ENCODE results near the gene SUN3. TPM values are rescaled to one million over a fixed set of nuclear protein-coding genes. Genes with fewer than 3 reads are reported as not detected.

Gene SUN3
- total and polyA plus RNA-seq, 2 of the 13 experiments (the other 11 are each of a cell fraction or from before 2014, with no cell fraction given), result not detected

DNA sequence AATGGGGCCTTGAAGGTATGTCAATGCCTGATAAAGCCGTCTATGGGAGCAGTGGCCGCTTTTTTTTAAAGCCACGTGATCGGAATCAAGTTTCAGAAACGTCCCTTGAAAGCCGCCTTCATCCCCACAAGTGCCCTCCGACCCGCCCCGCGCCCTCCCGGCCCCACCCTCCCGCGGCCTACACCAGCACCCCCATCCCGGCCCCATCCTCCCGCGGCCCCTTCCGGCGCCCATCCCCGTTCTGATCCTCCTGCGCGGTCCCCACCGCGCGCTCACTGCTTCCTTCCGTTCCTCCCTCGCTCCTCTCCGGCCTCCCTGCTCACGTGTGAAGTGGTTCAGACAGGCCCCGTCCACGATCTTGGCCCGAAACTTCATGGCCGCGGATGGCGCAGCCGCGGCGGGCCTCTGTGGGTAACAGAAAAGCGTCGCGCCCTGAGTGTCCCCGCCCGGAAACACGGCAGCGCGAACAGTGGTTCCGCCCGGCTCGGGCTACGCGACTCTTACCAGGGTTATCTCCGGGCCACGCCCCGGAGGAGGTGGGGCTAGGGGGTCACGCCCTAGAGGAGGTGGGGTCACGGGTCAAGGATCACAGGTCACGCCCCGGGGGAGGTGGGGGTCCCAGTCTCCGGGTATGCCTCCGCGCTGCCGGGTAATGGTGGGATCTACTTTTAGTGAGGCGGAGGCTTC lies 49.6 kb downstream of the SUN3 start, which contains the start of gene HUS1 (continued):
- TF ChIP-seq ZNF556 (CRISPR knock-in tag; IDR thresholded peaks at IDR 0.05; ENCODE audit: borderline replicate concordance), result peak; percentile 98
- TF ChIP-seq ZNF691 (CRISPR knock-in tag; IDR thresholded peaks at IDR 0.05; ENCODE audit: borderline replicate concordance, low read depth), result peak; percentile 86
- peak; percentile 78; the same call in 1 of the 2 replicates for TF ChIP-seq CBFB (CRISPR knock-in tag; IDR thresholded peaks at IDR 0.05)
- TF ChIP-seq, protein P1, sequence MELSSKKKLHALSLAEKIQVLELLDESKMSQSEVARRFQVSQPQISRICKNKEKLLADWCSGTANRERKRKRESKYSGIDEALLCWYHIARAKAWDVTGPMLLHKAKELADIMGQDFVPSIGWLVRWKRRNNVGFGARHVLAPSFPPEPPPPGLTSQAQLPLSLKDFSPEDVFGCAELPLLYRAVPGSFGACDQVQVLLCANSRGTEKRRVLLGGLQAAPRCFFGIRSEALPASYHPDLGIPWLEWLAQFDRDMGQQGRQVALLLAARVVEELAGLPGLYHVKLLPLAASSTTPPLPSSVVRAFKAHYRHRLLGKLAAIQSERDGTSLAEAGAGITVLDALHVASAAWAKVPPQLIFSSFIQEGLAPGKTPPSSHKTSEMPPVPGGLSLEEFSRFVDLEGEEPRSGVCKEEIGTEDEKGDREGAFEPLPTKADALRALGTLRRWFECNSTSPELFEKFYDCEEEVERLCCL (CRISPR knock-in tag; IDR thresholded peaks at IDR 0.05; ENCODE audit: borderline replicate concordance), result no peak
- no peak for TF ChIP-seq ZNF251 (CRISPR knock-in tag; IDR thresholded peaks at IDR 0.05)
- peak; percentile 78 for TF ChIP-seq GATAD2A (CRISPR knock-in tag; IDR thresholded peaks at IDR 0.05)
- peak; percentile 89; the same call in 1 of the 2 replicates for TF ChIP-seq THAP9 (CRISPR knock-in tag; IDR thresholded peaks at IDR 0.05; ENCODE audit: borderline replicate concordance)
- TF ChIP-seq, protein P2, sequence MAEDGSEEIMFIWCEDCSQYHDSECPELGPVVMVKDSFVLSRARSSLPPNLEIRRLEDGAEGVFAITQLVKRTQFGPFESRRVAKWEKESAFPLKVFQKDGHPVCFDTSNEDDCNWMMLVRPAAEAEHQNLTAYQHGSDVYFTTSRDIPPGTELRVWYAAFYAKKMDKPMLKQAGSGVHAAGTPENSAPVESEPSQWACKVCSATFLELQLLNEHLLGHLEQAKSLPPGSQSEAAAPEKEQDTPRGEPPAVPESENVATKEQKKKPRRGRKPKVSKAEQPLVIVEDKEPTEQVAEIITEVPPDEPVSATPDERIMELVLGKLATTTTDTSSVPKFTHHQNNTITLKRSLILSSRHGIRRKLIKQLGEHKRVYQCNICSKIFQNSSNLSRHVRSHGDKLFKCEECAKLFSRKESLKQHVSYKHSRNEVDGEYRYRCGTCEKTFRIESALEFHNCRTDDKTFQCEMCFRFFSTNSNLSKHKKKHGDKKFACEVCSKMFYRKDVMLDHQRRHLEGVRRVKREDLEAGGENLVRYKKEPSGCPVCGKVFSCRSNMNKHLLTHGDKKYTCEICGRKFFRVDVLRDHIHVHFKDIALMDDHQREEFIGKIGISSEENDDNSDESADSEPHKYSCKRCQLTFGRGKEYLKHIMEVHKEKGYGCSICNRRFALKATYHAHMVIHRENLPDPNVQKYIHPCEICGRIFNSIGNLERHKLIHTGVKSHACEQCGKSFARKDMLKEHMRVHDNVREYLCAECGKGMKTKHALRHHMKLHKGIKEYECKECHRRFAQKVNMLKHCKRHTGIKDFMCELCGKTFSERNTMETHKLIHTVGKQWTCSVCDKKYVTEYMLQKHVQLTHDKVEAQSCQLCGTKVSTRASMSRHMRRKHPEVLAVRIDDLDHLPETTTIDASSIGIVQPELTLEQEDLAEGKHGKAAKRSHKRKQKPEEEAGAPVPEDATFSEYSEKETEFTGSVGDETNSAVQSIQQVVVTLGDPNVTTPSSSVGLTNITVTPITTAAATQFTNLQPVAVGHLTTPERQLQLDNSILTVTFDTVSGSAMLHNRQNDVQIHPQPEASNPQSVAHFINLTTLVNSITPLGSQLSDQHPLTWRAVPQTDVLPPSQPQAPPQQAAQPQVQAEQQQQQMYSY (CRISPR knock-in tag; IDR thresholded peaks at IDR 0.05), result no peak; the same call in 1 of the 2 replicates
- no peak for TF ChIP-seq NONO (IDR thresholded peaks at IDR 0.05)
- peak; percentile 96 for TF ChIP-seq NONO (CRISPR knock-in tag; conservative IDR thresholded peaks at IDR 0.05)
- TF ChIP-seq, protein P3, sequence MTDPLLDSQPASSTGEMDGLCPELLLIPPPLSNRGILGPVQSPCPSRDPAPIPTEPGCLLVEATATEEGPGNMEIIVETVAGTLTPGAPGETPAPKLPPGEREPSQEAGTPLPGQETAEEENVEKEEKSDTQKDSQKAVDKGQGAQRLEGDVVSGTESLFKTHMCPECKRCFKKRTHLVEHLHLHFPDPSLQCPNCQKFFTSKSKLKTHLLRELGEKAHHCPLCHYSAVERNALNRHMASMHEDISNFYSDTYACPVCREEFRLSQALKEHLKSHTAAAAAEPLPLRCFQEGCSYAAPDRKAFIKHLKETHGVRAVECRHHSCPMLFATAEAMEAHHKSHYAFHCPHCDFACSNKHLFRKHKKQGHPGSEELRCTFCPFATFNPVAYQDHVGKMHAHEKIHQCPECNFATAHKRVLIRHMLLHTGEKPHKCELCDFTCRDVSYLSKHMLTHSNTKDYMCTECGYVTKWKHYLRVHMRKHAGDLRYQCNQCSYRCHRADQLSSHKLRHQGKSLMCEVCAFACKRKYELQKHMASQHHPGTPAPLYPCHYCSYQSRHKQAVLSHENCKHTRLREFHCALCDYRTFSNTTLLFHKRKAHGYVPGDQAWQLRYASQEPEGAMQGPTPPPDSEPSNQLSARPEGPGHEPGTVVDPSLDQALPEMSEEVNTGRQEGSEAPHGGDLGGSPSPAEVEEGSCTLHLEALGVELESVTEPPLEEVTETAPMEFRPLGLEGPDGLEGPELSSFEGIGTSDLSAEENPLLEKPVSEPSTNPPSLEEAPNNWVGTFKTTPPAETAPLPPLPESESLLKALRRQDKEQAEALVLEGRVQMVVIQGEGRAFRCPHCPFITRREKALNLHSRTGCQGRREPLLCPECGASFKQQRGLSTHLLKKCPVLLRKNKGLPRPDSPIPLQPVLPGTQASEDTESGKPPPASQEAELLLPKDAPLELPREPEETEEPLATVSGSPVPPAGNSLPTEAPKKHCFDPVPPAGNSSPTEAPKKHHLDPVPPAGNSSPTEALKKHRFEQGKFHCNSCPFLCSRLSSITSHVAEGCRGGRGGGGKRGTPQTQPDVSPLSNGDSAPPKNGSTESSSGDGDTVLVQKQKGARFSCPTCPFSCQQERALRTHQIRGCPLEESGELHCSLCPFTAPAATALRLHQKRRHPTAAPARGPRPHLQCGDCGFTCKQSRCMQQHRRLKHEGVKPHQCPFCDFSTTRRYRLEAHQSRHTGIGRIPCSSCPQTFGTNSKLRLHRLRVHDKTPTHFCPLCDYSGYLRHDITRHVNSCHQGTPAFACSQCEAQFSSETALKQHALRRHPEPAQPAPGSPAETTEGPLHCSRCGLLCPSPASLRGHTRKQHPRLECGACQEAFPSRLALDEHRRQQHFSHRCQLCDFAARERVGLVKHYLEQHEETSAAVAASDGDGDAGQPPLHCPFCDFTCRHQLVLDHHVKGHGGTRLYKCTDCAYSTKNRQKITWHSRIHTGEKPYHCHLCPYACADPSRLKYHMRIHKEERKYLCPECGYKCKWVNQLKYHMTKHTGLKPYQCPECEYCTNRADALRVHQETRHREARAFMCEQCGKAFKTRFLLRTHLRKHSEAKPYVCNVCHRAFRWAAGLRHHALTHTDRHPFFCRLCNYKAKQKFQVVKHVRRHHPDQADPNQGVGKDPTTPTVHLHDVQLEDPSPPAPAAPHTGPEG (CRISPR knock-in tag; IDR thresholded peaks at IDR 0.05), result peak; percentile 77; the same call in 1 of the 2 replicates
- TF ChIP-seq ZNF383 (CRISPR knock-in tag; IDR thresholded peaks at IDR 0.05; ENCODE audit: borderline replicate concordance), result 0 out of 2 replicates have a peak, but pooled peaks have one; percentile 67
- TF ChIP-seq SP2 (CRISPR knock-in tag; IDR thresholded peaks at IDR 0.05), result no peak
- peak; percentile 75 to 78 for TF ChIP-seq POLR2A (IDR thresholded peaks at IDR 0.05; ENCODE audit: insufficient read depth in 1 of 2, low read depth in 2 of 2, low read length in 2 of 2)

Data from HepG2 (cell line).